GM18909 (cell line): ENCODE results near the gene LPP.

Experiments used
- ATAC-seq: cut with Tn5 transposase; IDR thresholded peaks from one replicate; pipeline ENCODE4 v1.9.1; 2021; ENCODE audit warnings: mild to moderate bottlenecking; ENCODE audit not compliant: unreplicated experiment, poor library complexity

The LPP gene

DNA sequence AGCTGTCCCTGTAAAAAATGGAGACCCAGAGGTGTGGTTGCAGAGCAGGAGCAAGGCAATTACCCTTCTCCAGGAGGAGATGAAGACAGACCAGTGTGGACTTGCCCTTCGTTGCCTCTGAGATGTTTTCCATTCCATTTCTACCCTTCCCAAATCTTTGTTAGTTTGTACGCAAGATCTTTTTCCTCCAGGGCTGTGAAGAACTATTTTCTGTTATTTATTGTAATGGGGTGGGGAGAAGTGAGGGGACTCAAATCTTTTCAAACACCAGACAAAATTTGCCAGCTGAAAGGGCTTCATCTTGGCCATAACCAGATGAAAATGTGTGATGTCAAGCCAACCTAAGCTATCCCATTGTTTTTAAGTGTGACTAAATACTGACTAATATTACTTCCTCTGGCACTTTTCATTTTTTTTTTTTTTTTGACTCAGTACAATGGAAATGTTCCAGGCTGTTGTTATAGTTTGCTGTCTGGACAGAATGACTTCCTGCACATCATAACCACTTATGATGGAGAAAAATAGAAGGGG lies 746.5 kb downstream of the LPP start:
- no peak for ATAC-seq

DNA sequence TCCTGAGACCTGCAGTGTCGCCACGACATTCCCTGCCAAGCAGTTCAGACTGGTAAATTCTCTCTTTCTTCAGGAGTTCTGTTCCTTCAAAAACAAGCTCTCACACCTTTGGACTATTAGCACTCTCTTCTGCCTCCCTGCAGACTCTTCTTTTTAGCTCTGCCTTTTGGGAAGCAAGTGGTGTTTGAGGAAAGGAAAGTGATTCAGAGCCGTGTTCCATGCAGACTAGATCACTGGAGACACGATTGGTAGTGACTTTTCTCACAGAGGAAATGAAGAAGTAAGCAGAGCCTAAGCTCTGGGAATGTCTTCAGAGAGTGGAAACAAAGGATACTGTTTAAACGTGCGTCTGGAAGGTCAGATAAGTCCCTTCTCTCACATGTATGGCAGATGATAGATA lies 747.2 kb downstream of the LPP start:
- no peak for ATAC-seq

DNA sequence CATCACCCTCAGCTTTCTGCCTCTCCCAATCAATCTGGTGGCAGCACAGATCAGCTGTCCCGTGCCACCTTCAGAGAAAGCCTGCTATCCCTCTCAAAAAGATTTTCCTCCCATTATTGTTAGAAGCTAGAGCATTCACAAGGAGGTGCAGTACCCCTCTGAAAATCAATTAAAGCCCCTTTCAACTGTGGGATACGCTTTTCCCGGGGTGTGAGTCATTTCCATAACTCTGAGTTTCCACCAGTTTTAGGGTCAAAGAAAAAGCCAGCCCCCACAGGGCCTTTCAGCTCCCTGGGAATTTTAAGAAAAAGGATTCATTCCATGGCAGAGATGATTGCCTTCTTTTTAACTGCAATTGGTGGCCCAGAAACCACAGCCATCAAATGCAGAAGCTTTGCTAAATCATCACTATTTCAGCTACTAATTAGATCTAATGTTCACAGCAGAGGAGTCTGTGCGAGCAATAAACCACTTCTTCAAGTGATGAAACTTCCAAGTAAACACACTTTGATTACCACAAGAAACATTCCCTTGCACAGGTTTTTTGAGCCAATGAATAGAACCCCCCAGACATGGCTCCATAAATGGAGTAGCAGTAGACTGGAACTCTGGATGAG lies 747.8 kb downstream of the LPP start:
- ATAC-seq = no peak

DNA sequence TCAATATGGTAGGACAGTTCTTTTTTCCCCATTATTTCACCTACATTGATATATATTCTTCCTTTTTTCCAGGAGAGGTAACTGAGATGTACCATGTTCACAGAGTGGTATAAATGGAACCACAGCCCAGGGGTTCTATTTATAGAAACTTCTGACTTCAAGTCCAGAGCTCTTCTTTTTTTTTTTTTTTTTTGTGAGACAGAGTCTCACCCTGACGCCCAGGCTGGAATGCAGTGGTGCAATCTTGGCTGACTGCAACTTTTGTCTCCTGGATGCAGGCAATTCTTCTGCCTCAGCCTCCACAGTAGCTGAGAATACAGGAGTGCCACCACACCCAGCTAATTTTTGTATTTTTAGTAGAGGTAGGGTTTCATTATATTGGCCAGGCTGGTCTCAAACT lies 750.7 kb downstream of the LPP start:
- no peak for ATAC-seq

DNA sequence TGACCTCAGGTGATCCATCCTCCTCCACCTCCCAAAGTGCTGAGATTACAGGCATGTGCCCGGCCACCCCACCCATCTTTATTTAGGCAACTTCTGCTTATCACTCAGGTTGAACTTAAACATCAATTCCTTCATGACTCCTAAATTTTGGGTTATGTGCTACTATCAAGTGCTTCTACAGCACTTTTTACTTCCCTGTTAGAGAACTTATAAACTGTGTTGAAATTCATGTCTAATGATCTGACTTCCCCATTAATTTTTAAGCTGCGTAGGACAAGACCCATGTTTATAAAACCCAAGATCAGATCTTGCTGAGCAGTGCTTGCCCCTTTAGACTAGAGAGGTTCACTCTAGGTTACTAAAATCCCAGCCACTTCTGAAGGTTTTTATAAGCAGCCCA lies 751.6 kb downstream of the LPP start:
- ATAC-seq = no peak

DNA sequence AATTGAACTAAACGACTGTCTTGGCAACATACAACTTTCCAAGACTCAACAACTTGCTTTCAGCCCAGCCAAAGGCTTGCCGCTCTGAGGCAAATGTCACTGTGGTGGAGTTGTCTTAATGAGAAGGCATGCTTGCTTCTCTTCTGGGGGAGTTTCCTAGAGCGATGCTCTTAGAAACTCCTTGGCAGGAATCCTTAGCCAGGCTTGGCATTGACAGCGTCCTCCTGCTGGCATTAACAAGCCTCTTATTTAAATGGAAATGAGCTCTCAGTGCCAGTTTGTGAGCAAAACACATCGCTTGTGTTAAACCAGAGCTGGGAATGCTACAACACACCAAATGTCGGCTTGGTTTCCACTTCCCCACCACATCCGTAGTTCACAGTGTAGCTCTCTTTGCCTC lies 752.3 kb downstream of the LPP start:
- no peak for ATAC-seq

DNA sequence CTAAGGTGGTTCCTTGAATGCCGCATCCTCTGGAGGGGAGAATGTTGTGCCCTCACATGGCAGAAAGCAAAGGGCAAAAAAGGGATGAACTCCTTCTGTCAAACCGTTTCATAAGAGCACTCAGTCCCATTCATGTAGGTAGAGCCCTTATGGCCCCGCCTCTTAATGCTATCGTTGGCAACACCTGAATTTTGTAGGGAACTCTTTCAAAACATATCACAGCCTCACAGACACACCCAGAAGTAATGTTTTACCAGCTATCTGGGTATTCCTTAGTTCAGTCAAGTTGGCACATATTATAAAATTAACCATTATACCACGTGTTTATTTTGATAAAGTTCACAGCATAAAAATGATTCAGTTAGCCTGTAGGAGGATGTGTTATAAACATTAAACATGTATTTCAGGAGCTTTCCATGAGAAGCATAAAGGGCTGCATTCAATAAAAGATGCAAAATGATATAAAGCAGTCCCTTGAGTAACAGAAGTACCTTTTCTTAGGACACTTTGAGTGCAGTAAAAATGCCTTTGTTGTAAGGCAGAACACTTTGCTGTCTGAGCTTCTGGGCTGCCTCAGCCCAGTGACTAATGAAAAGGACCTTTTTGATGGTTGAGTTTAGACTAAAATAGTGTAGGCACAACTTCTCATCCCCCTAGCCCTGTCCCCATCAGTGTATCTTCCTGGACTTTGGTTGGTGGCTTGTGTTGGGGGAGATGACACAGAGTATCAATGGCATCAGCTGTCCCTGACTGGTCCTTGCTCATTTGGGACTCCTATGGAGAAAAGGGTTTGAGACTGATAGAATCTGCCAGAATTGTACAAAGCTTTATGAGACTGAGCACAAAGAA lies 754.3 kb downstream of the LPP start:
- ATAC-seq = no peak

DNA sequence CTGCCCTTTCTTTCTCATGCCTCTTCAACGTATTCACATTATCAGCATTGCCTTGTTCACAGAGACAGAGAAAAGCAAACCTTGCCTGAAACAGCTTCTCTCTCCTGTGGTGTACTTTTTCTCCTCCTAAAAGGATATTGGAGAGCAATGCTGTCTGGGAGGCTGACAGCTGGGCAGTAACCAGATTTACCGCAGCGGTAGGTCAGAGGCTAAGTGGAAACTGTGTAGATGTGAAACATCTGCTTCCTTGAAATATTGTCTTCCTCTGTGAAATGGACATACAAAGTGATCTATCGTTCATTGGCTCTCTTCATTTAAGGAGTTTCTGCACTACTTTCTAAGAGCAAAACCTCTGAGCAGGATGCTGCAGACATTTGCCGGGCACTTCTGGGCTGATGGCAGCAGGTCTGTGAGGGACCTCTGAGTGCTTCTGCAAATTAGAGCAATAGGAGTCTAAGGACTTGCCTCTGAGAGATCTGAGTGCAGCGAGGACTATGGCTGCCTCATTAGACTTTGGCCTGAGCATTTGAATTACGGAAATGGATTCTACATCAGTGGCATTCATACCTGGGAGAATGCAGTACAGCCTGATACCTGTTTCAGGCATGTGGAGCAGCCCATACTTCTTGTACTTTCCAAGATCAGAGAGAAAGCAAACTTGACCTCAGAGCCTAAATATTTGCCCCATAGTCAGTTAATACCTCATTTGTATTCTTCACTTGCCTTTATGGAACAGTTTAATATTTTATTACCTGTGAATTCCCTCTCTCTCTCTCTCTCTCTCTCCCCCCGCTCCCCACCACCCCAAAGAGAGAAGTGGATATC lies 757.3 kb downstream of the LPP start:
- ATAC-seq = no peak

DNA sequence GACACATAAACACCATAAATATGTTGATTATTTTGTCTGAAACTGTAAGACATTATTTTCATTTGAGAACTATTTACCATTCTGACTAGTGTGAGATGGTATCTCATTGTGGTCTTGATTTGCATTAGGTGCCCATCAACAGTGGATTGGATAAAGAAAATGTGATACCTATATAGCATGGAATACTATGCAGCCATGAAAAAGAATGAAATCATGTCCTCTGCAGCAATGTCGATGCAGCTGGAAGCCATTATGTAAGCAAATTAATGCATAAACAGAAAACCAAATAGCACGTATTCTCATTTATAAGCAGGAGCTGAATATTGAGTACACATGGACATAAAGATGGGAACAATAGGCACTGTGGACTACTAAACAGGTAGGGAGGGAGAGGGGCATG lies 759.1 kb downstream of the LPP start:
- no peak for ATAC-seq

DNA sequence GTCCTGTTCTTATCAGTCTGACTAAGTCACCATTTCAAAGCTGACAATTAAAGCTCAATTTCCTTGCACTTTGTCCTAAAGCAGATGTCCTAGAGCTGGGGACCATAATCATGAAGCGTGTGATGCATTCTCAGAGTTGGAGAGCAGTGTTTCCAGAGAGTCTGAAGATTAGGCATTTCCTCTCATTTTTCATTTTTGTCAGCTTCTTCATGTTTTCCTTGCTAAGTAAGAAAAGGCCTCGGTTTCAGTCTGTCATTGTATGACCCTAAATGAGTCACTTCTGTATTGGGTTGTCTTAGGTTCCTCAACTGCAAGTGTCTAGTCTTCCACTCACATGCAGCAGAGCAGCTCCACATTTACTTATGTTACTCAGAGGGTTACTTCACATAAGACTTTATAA lies 760.6 kb downstream of the LPP start:
- no peak for ATAC-seq

DNA sequence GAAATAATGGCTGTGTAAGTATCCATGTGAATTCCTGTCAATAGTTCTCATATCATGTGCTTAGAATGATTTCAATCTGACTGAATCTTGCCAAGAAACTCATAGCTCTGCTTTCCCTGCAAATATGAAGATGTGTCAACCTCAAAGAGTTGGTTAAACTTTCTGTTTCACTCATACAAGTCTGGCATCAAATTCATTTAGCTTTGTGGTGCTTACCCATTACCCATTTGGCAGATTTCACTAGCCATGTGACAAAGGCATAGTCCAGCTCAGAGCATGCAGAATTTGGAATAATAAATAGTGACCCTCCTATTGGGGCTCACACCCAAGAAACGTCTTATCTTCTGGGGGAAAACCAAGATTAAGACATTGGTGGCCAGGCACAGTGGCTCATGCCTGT lies 761.2 kb downstream of the LPP start:
- no peak for ATAC-seq

DNA sequence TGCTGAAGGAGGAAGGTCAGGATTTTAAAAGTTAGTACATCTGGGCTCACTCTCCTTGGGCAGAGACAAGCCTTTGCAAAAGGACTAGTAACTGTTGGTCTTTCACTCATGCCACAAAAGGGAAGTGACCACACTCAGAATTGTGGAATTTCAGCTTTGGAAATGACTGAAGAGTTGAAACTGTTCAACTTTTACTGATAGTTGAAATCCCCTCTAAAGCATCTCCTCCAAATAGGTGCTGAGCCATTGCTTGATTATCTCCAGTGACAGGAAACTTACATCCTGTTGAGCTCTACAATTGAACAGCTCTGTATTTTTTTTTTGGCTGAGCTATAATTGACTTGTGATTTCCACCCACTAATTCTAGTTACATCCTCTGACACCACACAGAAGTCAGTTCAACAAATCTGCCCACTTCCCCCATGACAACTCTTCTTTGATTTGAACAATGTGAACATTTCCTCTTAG lies 763.0 kb downstream of the LPP start:
- ATAC-seq = no peak

DNA sequence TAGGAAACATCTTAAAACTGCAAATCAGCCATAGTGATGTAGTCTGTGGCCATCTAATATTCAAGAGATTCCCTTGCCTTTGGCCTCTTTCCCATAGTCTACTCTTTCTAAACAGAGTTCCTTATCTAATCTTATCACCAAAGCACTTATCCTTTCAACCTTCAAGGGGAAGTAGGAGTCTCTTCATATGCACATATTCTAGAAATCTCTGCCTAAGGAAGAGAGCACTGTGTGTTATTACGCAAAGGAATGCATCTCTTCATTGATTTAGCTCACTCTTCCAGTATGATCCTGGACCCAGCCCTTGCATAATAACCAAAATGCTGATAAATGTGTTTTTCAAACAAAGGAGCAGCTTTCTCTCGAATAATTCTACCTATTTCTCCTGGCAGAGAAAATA lies 764.1 kb downstream of the LPP start:
- ATAC-seq = no peak

DNA sequence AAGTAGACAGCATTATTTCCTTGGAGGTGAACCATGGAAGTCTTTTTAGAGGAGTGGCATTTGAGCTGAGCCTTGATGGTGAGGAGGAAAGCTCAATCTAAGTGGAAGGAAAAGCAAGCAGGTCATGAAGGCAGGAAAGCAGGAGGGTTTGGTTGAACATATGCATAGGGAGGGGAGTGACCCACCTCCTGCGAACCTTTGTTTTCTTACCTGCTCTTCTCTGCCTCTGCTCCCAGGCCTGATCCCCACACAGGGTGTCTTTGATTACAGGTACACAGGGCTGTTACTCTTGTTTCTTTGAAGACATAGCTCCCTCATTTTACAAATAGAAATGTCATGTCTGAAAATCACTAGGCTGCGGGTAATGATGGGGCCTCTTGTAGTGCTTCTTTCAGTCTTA lies 769.7 kb downstream of the LPP start:
- ATAC-seq = no peak

DNA sequence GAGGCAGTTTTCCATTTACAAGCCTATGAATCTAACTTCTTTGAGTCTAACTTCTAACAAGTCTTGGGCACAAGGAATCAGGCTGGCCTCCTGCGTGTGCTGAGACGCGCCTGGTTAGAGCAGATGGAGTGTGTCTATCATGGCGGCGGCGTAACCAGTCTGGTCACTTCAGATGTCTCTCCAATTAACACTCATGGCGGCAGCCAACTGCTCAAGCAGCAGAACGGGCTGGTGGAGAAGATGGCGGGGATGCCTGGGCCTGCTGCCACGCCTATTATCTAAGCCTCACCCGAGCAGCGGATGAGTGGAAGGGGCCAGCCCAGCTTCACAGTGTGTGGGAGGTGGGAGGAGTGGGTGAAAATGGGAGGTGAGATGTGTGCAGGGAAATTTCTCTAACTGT lies 771.4 kb downstream of the LPP start:
- no peak for ATAC-seq

DNA sequence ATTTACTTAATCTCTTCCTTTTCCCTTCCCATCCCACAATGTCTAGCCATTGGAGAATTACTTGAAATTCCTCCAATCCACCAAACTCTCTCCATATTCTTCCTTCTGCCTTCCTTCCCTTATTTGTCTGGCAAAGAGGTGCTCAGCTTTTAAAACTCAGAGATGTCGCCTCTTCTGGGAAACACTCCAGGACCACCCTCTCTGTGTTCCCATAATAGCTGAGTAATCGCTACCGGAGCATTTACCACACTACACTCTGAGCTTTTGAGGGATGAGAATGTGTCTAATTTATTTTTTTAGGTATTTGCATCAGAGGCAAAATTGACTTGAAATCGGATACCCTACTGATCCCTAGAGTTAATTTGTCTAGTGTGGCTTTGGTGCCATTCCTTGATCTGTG lies 772.2 kb downstream of the LPP start:
- ATAC-seq = no peak

DNA sequence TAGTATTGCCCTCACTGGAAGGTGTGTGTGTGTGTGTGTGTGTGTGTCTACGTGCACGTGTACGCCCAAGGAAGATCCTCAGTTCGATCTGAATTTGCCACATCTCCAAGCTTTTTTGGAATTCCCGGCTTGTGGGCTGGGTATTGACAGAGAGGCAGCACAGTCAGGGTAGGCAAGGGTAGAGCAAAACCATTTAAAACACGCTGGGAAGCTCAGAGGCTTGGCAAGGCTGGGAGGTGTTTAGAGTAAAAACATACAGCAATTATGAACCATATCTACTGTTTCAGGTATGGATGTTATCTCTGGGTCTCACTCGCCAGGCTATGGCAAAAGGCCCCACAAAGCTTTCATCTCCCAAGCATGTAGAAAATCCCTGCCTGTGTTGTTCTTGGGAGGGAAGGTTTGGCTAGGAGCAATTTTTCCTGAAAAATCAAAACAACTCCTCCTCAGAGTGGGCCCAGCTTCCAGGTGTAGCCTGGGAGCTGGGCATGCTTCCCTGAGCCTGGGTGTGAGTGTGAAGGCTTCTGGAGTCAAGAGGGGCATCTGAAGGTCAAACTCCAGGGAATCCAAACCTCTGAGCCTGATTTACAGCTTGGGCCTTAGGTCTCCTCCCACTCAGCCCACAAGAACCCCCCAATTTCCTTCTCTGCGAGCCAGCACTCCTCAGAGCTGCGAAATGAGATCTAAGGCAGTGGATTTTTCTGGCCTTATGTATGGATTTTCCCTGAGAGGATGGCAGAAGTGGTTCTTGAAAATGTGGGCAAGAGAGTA lies 773.0 kb downstream of the LPP start:
- no peak for ATAC-seq

DNA sequence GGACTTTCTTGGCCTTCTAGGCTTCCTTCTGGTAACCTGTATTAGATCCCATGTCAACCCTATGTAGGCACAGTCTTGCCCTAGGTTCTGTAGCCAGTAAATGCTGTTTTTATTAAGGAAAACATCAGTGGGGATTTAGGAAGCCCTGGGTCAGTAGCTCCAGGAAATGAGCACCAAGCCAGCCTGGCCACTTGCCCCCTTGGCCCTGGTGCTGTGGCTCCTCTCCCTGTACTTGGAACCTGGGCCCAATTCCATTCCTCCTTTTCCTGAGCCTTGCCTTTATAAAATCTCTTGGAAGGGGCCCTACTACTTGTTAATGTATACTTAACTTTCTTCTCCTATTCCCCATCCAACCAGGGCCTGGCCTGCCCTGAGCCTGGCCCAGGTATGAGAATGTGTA lies 774.0 kb downstream of the LPP start:
- ATAC-seq = no peak

DNA sequence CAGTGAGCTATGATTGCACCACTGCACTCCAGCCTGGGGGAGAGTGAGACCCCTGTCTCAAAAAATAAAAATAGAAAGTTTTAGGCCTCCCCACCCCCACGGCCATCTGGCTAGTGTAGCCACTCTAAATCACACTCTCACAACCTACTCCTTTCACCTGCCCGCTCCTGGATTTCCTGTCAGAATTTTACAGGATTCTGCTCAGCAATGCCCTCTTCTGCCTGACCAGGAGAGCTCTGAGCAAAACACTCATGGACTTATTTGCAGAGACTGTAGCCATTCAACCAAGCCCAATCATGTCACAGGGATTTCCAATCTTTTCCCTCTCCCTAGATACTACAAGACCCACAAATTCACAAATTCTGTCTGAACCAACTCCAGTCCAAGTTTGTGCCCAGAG lies 775.2 kb downstream of the LPP start:
- ATAC-seq = no peak

DNA sequence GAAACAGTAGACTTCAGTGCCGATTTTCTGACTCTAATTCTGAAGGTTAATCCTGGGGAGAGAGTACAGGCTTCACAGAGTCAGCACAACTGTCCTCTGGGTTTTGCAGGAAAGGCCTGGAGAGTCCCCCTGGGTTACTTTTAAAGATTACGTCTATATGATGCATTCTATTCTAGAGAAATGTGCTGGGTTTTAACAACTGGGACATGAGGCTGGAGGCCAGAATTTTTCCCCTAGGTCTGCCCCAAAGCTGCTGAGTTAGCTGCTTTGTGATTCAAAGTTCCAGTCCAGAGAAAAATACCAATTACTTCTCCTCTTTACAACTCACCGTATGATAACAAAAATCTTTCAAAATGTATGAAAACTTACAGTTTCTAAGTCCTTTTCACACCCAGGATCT lies 777.1 kb downstream of the LPP start:
- no peak for ATAC-seq
